ENCODE results near the gene ESYT1.
A peak's percentile ranks its signal among the peaks of the same experiment; 100 is the strongest.

- peak; percentile 67; the same call in 1 of the 2 replicates for TF ChIP-seq CTCF (tag by site-specific recombination; IDR thresholded peaks at IDR 0.05)
- peak; percentile 100 for TF ChIP-seq ZNF366 (tag by site-specific recombination; conservative IDR thresholded peaks at IDR 0.05)
- TF ChIP-seq KLF10 (tag by site-specific recombination; IDR thresholded peaks at IDR 0.05): peak; percentile 89
- TF ChIP-seq ZNF549 (tag by site-specific recombination; IDR thresholded peaks at IDR 0.05): no peak
- TF ChIP-seq ZNF660 (tag by site-specific recombination; IDR thresholded peaks at IDR 0.05): peak; percentile 26
- no peak for TF ChIP-seq ZNF18 (tag by site-specific recombination; IDR thresholded peaks at IDR 0.05)
- no peak for TF ChIP-seq ZNF302 (tag by site-specific recombination; IDR thresholded peaks at IDR 0.05; ENCODE audit: low read depth)
- TF ChIP-seq ZFP37 (tag by site-specific recombination; IDR thresholded peaks at IDR 0.05): peak; percentile 63
These were observed at the start of gene ESYT1 for GRCh38 chr12:56127888-56128669.
